ENCODE data around the gene ENPP3. TPM values are rescaled to one million over a fixed set of nuclear protein-coding genes. Genes with fewer than 3 reads are reported as not detected.

ENPP3 gene
- polyA plus RNA-seq, 1 of the 3 experiments (the other 2 are of a cell fraction), result not detected

- Histone ChIP-seq H3F3A (replicated peaks; ENCODE audit: insufficient read depth) (no peaks in the 10 kb centered on the region), H3K27me3 (ENCODE audit: insufficient read depth) (peaks cover 17% of the 10 kb centered on the region; the same call in 1 of the 2 replicates), H3K9me2 (no peaks in the 10 kb centered on the region), H2AFZ (ENCODE audit: low read depth) (no peak overlapping the region), H3K4me1 (ENCODE audit: control insufficient read depth in 1 of 2, insufficient read depth in 2 of 2, low read depth in 1 of 2, low read length in 1 of 2) (no peaks in the 10 kb centered on the region), H3K4me3 (ENCODE audit: low read depth in 2 of 2, low read length in 1 of 2) (no peak overlapping the region), H3K4me2 (no peak overlapping the region), H3K9me3 (no peaks in the 10 kb centered on the region), H3K9ac (no peak overlapping the region), H4K20me1 (ENCODE audit: insufficient read depth) (no peaks in the 10 kb centered on the region), H3K27ac (ENCODE audit: low read depth in 2 of 2, low read length in 1 of 2) (no peak overlapping the region), H3K36me3 (replicated peaks in 1 of 2; ENCODE audit: control insufficient read depth in 1 of 2, insufficient read depth in 2 of 2, low read length in 1 of 2) (no peaks in the 10 kb centered on the region), H3K79me2 (ENCODE audit: insufficient read depth) (no peaks in the 10 kb centered on the region)
- no peak for DNase-seq
- ChIA-PET CTCF (no interaction called here), POLR2A (no interaction called here)
- WGBS (ENCODE audit: low lambda C conversion rate), result 12% methylated on average over 11 of the region's 11 CpGs
- TF ChIP-seq RCOR1 (IDR thresholded peaks at IDR 0.05; ENCODE audit: low read length) (no peak), SIN3A (IDR thresholded peaks at IDR 0.05; ENCODE audit: borderline replicate concordance, low read depth, low read length) (no peak), RXRA (IDR thresholded peaks at IDR 0.05; ENCODE audit: borderline replicate concordance, low read depth) (no peak), RAD21 (IDR thresholded peaks at IDR 0.05; ENCODE audit: low read length) (no peak), SMC3 (IDR thresholded peaks at IDR 0.05; ENCODE audit: low read depth, low read length) (no peak), YY1 (IDR thresholded peaks at IDR 0.05; ENCODE audit: low read depth) (no peak), GATA2 (CRISPR knock-in tag; IDR thresholded peaks at IDR 0.05) (no peak), EZH2phosphoT487 (IDR thresholded peaks at IDR 0.05; ENCODE audit: borderline replicate concordance, low read depth) (no peak), TEAD4 (IDR thresholded peaks at IDR 0.05; ENCODE audit: borderline replicate concordance, insufficient read depth) (no peak), ZBTB33 (IDR thresholded peaks at IDR 0.05; ENCODE audit: borderline replicate concordance, low read depth) (no peak), USF2 (IDR thresholded peaks at IDR 0.05; ENCODE audit: borderline replicate concordance, low read depth, low read length) (no peak), JUND (IDR thresholded peaks at IDR 0.05) (no peak), MEF2A (IDR thresholded peaks at IDR 0.05; ENCODE audit: borderline replicate concordance, low read depth) (no peak), FOXJ3 (CRISPR knock-in tag; IDR thresholded peaks at IDR 0.05) (no peak), USF1 (IDR thresholded peaks at IDR 0.05; ENCODE audit: borderline replicate concordance, low read depth) (no peak), PBX3 (IDR thresholded peaks at IDR 0.05) (no peak)
Measured at GRCh38 chr6:131780600-131780999, 143.5 kb downstream of the ENPP3 start.
